ENCODE measurements around the gene BMP8B.
A peak's percentile ranks its signal among the peaks of the same experiment; 100 is the strongest.
"Not testable (repeated sequence)": the region's sequence is repeated elsewhere in the genome, so short reads cannot be mapped to it uniquely, and the experiment has no call there.

The BMP8B gene, protein sequence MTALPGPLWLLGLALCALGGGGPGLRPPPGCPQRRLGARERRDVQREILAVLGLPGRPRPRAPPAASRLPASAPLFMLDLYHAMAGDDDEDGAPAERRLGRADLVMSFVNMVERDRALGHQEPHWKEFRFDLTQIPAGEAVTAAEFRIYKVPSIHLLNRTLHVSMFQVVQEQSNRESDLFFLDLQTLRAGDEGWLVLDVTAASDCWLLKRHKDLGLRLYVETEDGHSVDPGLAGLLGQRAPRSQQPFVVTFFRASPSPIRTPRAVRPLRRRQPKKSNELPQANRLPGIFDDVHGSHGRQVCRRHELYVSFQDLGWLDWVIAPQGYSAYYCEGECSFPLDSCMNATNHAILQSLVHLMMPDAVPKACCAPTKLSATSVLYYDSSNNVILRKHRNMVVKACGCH

DNA sequence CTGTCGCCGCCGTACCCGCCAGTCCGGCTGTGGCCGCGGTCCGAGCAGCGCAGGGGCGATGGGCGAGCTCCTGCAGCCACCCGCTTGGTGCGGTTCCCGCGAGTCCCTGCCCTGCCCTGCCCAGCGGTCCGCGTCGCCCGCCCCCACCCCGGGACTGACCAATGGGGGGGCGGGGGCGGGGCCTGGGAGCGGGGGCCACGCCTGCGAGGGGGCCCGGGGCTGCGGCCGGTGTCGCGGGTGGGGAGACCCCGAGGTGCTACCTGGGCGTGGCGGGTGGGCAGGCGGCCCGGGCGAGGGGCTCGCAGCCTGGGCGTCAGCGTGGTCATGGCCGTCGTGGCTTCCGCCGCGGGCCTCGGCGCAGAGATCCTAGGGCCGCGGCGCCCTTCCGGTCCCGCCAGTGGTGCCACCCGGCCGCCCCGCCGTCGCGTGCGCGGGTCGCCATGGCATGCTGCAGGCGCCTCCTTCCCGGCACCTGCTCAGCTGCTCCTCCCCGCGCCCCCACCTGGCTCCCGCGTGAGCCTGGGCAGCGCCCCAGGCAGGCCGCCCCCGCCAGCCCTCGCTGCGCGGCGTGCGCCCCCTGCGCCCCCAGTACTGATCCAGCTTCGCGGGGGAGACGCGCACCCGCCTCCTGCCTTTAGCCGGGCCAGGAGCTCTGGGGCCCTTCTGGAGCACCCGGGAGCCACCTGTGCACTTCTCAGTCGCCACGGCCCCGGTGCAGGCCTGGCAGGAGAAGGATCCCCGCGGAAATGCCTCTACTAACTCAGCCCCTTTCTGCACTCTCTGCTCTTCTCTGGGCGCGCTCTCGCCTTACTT, at the start of gene BMP8B:
Gene BMP8B, minus strand, starts transcription at position 108 of the 813 bp plus-strand sequence. CDS start 380 bp downstream, outside the sequence.
- peak; percentile 72 for DNase-seq (ENCODE audit: low spot score)

DNA sequence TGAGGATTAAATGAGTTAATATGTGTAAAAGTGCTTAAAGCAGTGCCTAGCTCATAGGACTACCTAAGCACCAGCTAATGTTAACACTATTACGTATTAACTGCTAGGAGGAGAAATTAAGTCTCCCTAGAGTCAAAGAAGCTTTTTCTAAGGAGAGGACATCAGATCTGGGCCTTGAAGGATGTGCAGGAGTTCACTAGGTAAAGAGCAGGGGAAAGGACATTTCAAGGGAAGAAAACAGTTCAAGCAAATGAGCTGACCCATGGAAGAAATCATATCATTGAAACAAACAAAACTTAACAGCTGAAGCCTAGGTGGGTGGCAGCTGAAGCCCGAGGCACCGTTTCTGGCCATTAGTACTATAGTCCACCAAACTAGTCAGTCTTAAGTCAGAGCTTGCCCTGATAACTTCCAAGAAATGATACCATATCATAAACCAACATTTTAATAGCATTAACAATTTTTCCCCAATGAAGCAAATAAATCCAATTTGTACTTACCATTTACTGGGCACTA, 48.0 kb upstream of the BMP8B start:
- DNase-seq (ENCODE audit: low spot score) = no peak

DNA sequence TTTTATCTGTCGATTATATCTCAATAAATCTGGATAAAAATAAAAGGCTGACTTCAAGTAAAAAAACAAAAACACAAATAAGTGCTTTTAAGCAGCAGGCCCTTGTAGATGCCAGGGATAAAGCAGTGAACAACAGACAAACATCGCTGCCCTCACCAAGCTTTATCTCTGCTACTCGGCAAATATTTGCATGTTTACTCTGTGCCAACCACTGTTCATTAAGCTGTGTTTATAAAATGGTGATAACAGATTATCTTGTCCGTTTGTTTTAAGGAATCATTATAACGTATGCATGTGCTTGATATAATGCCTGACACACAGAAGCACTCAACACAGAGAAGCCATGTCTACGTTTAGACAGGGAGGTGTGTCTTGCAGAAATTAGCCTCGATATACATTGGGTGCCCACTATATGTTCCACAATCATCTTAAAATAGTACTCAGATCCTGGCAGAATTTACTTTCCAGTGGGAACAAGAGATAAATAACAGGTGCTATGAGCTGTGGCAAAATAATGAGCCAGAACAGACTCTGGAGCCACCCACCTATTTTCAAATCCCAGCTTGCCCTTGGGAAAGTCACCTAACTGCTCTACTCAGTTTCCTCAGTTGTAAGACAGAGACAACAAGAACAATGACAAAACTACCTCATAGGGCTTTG, 47.4 kb upstream of the BMP8B start:
- DNase-seq (ENCODE audit: low spot score) = no peak

DNA sequence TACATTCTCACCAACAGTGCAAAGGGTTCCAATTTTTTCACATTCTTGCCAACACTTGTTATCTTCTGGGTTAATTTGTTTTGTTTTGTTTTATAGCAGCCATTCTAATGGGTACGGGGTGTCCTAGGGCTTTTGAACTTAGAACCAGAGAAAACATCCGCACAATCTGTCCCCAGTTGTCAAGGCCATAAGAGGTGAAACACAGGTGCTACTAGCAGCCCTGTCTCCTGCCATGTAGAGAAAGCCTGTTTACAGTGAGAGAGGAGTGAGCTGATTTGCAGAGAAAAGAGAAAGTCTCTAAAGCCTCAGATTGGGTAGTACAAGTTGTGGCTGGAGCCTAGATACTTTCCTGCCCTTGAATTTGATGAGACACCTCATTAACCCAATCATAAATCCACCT, 46.4 kb upstream of the BMP8B start:
- DNase-seq (ENCODE audit: low spot score) = no peak

DNA sequence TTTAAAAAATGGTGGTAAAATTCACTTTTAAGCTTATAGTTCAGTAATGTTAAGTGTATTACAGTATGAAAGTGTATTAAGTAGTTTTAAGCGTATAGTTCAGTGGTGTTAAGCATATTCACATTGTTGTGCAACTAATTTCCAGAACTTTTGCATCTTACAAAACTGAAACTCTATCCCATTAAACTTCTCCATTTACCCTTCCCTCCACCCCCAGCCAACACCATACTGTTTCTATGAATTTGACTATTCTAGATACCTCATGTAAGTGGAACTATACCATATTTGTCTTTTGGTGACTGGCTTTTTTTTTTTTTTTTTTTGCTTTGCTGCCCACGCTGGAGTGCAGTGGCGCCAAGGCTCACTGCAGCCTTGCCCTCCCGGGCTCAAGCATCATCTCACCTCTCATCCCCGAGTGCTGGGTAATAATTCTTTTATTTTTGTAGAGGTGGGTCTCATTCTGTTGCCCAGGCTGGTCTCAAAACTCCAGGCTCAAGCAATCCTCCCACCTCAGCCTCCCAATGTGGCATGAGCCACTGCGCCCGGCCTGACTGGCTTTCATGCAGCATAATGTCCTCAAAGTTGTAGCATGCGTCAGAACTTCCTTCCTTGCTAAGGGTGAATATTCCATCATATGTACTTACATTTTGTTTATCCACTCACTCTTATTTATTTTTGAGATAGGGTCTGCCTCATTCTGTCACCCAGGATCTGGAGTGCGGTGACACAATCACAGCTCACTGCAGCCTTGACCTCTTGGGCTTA, 45.1 kb upstream of the BMP8B start:
- no peak for DNase-seq (ENCODE audit: low spot score)

DNA sequence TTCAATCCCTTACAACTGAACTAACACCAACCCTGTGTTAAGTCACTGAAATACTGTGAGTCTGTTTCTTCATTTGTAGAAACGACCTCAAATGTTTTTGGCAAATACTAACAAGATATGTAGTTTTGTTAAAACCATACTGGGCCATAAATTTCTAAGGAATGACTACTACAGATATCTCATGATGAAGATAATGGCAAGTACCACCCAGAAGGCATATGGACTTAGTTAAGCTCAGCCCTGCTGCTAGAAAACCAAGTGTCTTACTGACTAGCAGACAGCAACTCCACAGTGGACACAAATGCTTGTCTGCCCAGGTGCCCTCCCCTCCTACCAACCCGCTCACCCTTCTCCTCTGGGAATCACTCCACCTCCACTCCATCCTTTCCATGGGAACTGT, 44.5 kb upstream of the BMP8B start:
- no peak for DNase-seq (ENCODE audit: low spot score)

DNA sequence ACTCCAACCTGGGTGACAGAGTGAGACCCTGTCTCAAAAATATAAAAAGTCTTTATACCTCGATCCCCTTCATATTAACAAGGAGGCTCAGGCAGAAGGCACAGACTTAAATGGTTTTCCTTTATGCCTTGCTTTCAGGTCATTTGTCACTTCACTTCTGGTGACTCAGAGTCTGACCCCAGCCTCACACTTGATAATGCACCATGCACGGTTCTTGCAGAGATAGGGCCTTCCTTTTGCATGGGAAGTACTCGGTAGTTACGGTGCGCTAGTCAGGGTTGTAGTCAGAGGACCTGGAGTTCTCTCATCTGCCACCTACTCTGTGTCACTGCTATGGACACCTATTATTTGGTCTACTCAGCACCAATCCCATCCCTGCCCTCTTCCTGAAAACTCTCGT, 43.6 kb upstream of the BMP8B start:
- no peak for DNase-seq (ENCODE audit: low spot score)

DNA sequence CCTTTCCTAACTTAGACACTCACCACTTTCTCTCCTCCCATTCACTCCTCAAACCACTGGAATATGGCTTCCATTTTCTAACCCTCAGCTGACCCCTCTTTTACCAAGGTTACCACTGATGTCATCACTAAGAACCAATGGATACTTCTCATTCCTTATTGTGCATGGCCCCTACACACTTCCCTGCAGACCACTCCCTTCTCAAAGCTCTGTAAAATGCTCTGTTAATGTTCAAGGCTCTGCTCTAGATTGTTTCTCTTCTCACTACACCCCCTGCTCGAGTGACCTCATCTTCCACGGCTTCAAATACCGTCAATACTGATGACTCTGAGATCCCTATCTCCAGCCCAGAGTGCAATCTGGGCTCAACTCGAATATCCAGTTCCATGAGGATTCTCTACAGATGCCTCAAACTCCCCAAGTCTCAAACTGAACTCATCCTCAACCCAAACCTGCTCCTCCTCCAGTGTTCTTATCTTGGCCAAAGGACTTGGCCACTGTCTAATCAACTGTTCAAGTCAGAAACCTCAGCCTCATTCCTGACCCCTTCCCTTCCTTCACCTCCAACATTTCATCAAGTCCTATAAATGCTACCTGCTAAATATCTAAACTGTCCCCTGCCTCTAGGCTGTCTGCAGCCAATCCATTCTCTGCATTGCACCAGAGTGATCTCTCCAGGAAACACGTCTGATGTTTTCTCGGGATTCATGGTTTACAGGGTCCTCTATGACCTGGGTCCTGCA, 41.3 kb upstream of the BMP8B start:
- no peak for DNase-seq (ENCODE audit: low spot score)

DNA sequence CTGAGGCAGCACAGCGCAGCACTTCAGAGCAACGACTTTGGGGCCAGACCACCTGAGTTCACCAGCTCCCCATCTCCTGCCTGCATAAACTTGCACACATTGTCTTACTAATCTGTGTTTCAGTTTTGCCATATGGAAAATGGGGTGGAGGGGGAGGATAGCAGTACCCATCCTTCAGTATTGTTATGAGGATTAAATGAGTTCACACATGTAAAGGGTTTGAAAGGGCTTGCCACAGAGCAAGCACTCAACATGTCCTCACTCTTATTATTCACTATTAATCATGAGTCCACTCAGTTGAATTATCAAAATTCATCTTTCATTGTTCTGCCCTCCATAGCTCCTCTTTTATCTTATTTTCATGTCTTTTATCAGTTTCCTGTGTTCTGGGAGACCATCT, 40.1 kb upstream of the BMP8B start:
- DNase-seq (ENCODE audit: low spot score) = no peak

DNA sequence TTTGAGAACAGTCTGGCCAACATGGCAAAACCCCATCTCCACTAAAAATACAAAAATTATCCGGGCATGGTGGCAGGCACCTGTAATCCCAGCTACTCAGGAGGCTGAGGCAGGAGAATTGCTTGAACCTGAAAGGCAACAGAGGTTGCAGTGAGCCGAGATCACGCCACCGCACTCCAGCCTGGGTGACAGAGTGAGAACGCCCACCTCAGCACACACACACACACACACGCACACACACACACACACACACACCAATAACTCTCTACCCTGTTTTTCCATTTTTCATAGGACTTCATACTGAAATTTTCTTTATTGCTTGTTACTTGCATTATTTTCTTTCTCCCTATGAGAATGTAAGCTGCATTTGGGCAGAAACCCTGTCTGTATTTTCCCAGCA, 39.6 kb upstream of the BMP8B start:
- DNase-seq (ENCODE audit: low spot score) = not testable (repeated sequence)

DNA sequence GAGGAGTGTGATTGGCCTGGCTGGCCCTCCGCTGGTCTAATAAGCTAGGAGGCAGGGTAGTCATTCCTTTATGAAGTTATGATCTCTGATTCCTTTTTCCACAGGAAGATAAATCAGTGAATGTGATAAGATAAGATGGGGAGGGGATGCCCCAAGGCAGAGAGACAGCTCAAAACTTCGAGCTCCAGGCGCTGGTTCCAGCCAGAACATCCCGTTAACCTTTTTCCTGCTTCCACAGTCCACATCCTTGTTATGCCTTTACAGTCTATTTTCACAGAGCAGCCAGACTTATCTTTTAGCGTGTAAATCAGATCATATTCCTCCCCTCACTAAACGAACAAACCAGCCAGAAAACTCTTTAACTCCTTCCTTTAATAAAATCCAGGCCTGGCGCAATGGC, 38.5 kb upstream of the BMP8B start:
- no peak for DNase-seq (ENCODE audit: low spot score)

DNA sequence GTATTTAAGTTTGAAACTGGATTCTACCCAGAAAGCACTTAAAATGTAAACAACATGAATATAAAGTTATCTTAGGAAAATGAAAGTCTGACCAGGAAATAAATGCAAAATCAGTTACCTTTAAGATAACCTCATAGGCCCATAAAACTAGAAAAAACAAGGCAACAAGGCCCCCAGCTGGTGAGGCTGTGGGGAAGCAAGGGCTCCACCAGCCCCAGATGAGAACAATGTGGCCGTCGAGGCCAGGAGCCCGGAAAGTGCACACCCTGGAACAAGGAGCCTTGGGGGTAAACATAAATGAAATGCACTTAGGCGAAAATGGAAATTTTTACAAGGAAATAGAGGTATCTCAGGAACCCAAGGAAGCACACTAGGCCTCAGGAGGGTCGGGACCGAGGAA, 37.9 kb upstream of the BMP8B start:
- DNase-seq (ENCODE audit: low spot score) = no peak

DNA sequence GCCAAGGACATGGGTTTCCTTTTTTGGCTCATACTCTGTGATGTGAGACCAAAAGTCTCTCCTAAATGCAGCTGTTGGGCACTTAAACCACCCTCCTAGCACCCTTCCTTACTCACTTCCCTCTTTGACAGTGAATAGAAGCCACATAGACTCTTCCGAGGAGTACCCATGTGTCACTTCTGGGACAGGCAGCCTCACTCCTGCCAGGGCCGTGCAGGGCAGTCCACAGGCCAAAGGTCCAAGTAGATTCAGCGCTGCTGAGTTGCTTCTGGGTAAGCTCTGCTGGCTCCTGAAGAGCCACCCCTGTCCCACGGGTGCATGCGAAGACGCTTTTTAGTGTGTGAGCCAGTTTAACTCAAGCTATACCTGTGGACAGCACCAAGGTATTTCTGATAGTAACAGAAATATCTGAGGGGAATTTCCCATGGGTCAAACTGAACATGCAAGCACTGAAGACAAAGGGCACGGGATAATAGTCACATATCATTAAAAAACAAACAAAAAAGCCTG, 36.8 kb upstream of the BMP8B start:
- DNase-seq (ENCODE audit: low spot score) = no peak

DNA sequence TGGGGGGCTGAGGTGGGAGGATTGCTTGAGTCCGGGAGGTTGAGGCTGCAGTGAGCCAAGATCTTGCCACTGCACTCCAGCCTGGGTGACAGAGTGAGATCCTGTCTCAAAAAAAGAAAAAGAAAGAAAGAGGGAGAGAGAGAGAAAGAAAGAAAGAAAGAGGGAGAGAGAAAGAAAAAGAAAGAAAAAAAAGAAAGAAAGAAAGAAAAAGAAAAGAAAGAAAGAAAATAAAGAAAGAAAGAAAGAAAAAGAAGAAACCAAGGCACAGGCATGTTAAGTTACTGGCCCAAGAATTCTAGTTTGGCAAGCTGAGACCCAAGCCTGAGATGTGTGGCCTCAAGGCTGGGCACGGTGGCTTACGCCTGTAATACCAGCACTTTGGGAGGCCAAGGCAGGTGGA, 34.8 kb upstream of the BMP8B start:
- DNase-seq (ENCODE audit: low spot score) = not testable (repeated sequence)

DNA sequence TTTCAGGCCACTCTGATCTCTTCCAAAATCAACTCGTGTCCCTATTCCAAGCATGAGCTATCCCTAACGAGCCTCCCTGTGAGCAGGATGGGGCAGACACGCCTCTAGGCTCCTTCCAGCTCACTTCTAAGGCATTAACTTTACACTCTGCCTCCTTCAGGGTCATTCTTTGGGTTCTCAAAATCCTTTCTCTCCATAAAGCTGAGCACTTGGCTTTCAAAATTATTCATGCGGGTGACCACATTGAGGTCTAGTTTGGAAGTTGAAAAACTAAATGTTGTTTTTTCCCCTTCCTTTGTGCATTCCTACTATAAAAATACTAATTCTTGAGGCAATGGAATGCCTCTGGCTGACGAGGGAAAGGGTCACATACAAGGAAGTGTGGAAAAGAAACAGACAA, 33.5 kb upstream of the BMP8B start:
- DNase-seq (ENCODE audit: low spot score) = no peak

DNA sequence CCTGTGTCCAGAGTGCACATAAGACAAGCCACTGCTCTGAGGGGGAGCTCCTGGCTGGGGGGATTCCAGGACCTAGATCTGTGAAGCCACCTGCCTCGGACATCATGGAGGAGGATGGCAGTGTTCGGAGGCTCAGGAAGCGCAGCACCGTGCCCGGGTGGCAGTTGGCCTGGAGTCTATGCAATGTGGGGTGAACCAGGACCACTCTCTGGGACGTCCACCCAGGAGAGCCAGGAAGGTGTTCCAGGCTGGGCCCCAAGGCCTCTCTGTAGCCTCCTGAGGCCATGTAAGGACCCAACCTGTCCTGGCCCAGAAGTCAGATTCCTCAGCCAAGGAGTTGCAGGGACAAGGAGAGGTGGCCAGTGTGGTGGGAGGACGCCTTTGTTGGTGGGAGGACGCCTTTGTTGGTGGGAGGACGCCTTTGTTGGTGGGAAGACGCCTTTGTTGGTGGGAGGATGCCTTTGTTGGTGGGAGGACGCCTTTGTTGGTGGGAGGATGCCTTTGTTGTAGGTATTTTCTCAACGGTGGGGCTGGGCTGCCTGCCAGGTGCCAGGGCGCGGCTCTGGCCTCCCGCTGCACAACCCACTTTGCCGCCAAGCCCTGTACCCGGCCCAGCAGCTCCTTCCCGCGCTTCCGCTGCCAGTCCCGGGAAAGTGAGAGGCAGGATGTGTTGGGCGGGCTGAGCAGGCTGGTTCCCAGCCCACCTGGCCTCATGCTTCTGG, 30.6 kb upstream of the BMP8B start:
- no peak for DNase-seq (ENCODE audit: low spot score)

DNA sequence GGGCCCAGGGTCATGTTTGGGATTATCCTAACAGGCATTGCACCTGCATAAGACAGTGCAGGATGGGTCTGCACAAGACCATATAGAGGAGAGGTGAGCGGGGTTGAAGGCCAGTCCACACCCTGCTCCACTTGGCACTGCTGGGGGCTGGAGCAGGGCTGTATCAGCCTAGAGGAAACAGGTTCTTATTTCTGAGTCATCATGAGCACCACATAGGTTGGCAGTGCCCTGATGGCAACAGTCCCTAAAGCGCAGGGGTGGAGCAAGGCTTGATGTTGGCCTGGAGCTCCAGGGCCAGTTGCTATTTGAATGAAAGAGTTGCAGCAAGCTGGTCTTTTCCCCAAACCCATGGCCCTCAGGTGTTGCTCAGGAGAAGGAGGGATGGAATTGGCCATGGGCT, 29.8 kb upstream of the BMP8B start:
- DNase-seq (ENCODE audit: low spot score) = no peak

DNA sequence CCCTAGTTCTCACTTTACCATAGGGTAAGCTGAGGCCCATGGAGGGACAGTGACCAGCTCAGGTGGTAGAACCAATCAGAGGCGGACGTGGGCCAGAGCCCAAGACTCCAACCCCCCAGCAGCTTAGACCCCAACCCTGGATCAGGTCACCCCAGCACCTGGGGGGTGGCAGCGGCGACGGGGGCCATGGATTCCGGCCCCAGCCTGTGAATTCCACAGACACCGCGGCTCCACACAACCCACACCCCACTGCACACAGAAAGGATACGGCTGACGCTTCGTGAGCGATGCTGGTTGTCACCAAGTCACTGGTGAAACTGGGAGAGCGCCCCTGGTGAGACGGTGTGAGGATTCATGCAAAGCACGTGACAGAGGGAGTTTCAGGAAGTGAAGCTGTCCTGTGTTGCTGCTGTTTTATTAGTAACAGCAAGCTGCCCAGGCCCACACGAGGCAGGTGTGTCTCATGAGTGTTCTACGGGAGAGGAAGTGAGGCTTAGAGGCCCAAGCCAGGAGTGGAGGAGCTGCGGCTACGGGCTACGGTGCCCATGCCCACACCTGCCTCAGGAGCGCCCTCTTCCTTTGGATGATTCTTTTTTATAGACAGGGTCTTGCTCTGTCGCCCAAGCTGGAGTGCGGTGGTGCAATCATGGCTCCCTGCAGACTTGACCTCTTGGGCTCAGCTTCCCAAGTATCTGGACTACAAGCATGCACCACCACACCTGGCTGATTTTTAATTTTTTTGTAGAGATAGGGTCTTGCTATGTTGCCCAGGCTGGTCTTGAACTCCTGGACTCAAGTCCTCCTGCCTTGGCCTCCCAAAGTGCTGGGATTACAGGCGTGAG, 28.6 kb upstream of the BMP8B start:
- DNase-seq (ENCODE audit: low spot score) = peak; percentile 54

DNA sequence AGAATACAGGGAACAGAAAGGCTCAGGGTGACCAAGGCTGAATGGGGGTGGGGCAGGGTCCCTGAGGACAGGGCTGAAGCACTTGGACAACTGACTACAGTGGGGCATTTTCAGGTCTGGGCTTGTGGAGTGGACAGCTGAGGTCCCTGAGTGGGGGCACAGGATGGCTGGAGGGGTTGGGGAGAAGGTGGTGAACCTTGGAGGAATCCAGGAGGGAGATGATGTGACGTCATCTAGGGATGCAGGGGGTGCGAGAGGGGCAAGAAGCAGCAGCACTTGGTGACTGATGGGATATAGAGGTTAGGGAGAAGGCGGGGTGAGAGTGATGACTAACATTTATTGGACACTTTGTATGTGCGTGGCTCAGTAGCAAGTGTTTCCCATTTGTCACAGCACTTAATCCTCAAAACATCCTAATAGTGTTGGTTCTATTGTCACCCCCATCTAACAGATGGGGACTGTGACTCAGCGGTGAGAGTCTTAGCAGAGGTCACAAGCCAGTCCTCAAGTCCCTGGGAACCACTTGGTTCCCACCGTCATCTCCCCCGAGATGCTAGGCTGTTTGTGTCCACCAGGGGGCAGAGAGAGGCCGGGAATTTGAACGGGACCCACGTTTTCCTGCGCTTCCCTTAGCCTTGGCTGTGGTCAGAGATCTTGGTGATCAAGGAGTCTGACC, 27.9 kb upstream of the BMP8B start:
- peak; percentile 55 for DNase-seq (ENCODE audit: low spot score)

Measured in Ammon's horn (tissue), 1 donor.